ENCODE measurements around the gene ANKRD36. TPM values are rescaled to one million over a fixed set of nuclear protein-coding genes. Genes with fewer than 3 reads are reported as not detected.
A peak's percentile ranks its signal among the peaks of the same experiment; 100 is the strongest.

The ANKRD36 gene
- total and polyA plus RNA-seq, 2 of the 13 experiments (the other 11 are each of a cell fraction or from before 2014, with no cell fraction given) = 6.4 to 27.3 TPM

GRCh38 chr2:97113050-97113881 lies at the start of gene ANKRD36 (continued):
- TF ChIP-seq PHF21A (CRISPR knock-in tag; IDR thresholded peaks at IDR 0.05) (peak; percentile 88), ZNF160 (CRISPR knock-in tag; IDR thresholded peaks at IDR 0.05) (0 out of 2 replicates have a peak, but pooled peaks have one; percentile 86), THAP11 (CRISPR knock-in tag; IDR thresholded peaks at IDR 0.05) (peak; percentile 63), KLF16 (CRISPR knock-in tag; IDR thresholded peaks at IDR 0.05) (peak; percentile 52 to 79; a peak in 2 of 4 replicates), CBFB (CRISPR knock-in tag; IDR thresholded peaks at IDR 0.05) (peak; percentile 81), ZNF331 (CRISPR knock-in tag; IDR thresholded peaks at IDR 0.05) (peak; percentile 45; the same call in 1 of the 2 replicates), PAXIP1 (CRISPR knock-in tag; conservative IDR thresholded peaks at IDR 0.05) (peak; percentile 38), ZNF792 (CRISPR knock-in tag; IDR thresholded peaks at IDR 0.05) (peak; percentile 44), ZNF460 (CRISPR knock-in tag; IDR thresholded peaks at IDR 0.05; ENCODE audit: borderline replicate concordance) (peak; percentile 72; the same call in 1 of the 2 replicates), HMGXB4 (CRISPR knock-in tag; IDR thresholded peaks at IDR 0.05; ENCODE audit: borderline replicate concordance in 1 of 2, low read depth in 1 of 2) (peak; percentile 96 to 100)
- TF ChIP-seq, protein P1, sequence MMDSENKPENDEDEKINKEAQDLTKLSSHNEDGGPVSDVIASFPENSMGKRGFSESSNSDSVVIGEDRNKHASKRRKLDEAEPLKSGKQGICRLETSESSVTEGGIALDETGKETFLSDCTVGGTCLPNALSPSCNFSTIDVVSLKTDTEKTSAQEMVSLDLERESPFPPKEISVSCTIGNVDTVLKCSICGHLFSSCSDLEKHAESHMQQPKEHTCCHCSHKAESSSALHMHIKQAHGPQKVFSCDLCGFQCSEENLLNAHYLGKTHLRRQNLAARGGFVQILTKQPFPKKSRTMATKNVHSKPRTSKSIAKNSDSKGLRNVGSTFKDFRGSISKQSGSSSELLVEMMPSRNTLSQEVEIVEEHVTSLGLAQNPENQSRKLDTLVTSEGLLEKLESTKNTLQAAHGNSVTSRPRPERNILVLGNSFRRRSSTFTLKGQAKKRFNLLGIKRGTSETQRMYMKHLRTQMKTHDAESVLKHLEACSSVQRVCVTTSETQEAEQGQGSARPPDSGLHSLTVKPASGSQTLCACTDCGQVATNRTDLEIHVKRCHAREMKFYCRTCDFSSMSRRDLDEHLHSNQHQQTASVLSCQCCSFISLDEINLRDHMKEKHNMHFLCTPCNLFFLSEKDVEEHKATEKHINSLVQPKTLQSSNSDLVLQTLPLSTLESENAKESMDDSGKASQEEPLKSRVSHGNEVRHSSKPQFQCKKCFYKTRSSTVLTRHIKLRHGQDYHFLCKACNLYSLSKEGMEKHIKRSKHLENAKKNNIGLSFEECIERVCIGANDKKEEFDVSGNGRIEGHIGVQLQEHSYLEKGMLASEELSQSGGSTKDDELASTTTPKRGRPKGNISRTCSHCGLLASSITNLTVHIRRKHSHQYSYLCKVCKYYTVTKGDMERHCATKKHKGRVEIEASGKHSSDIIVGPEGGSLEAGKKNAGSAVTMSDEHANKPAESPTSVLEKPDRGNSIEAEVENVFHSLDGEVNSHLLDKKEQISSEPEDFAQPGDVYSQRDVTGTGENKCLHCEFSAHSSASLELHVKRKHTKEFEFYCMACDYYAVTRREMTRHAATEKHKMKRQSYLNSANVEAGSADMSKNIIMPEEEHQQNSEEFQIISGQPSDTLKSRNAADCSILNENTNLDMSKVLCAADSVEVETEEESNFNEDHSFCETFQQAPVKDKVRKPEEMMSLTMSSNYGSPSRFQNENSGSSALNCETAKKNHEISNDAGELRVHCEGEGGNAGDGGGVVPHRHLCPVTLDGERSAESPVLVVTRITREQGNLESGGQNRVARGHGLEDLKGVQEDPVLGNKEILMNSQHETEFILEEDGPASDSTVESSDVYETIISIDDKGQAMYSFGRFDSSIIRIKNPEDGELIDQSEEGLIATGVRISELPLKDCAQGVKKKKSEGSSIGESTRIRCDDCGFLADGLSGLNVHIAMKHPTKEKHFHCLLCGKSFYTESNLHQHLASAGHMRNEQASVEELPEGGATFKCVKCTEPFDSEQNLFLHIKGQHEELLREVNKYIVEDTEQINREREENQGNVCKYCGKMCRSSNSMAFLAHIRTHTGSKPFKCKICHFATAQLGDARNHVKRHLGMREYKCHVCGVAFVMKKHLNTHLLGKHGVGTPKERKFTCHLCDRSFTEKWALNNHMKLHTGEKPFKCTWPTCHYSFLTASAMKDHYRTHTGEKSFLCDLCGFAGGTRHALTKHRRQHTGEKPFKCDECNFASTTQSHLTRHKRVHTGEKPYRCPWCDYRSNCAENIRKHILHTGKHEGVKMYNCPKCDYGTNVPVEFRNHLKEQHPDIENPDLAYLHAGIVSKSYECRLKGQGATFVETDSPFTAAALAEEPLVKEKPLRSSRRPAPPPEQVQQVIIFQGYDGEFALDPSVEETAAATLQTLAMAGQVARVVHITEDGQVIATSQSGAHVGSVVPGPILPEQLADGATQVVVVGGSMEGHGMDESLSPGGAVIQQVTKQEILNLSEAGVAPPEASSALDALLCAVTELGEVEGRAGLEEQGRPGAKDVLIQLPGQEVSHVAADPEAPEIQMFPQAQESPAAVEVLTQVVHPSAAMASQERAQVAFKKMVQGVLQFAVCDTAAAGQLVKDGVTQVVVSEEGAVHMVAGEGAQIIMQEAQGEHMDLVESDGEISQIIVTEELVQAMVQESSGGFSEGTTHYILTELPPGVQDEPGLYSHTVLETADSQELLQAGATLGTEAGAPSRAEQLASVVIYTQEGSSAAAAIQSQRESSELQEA (CRISPR knock-in tag; IDR thresholded peaks at IDR 0.05; ENCODE audit: not compliant biosample characterization) = peak; percentile 91
- TF ChIP-seq, protein P2, sequence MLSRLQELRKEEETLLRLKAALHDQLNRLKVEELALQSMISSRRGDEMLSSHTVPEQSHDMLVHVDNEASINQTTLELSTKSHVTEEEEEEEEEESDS (CRISPR knock-in tag; IDR thresholded peaks at IDR 0.05; ENCODE audit: borderline replicate concordance) = peak; percentile 88

Measured in HepG2 (cell line).